ENCODE data around the gene HELZ. TPM values are rescaled to one million over a fixed set of nuclear protein-coding genes. Genes with fewer than 3 reads are reported as not detected.
A peak's percentile ranks its signal among the peaks of the same experiment; 100 is the strongest.

Gene HELZ
- total and polyA plus RNA-seq, 2 donors (not counting 1 experiment from before 2014, with no cell fraction given) = 18.9 to 28.1 TPM

DNA sequence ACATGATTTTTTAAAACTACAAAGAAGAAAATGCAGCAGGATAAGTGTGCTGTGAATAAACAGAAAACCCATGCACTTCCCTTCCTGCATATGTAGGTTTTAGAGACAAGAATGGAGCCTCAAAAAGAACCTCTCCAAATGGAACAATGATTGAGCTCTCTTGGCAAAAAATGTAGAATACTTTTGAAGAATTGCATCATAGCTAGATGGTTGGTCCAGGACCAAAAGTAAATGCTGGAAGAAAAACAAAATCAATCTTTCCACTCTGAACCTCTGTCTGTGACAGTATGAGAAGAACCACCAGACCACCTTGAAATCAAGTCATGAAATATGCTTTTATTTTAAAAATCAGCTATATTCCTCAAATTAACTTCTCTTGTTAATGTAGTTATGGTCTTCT is 17.5 kb downstream of the HELZ start:
- H3K9ac ChIP-seq (ENCODE audit: insufficient read depth, low read length) = no peak overlapping the region
- H3K9me3 ChIP-seq (ENCODE audit: control insufficient read depth, insufficient read depth, low read depth, low read length) = no peaks in the 10 kb centered on the region

DNA sequence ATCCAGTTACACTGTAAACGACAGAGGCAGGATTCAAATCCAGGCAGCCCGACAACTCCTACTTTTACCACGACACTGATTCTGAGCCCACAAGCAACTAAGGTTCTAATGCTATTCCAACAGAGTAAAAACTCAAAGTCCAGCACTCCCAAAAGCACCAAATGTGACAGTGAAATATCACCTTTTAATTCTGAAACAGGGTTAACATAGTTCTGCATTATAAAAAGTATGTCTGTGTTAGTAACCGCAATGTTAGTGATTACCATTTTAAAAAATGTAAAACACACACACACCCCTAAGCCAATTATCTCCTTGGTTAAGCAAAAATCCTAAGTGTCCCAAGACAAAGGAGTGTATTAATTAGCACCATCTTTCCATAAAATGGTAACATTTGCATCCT is 19.7 kb downstream of the HELZ start:
- no peaks in the 10 kb centered on the region for H4K20me1 ChIP-seq (ENCODE audit: control insufficient read depth, extremely low read depth, insufficient read depth, low read length)
- no peak overlapping the region for H3K4me2 ChIP-seq (ENCODE audit: extremely low read depth, insufficient read depth, low read length)
- H3K9ac ChIP-seq (ENCODE audit: insufficient read depth, low read length) = no peak overlapping the region
- peaks cover 23% of the 10 kb centered on the region for H3K79me2 ChIP-seq (ENCODE audit: control insufficient read depth, insufficient read depth, low read length)
- H3K27ac ChIP-seq (ENCODE audit: insufficient read depth, low read length) = no peak overlapping the region
- H3K36me3 ChIP-seq (ENCODE audit: control insufficient read depth, insufficient read depth, low read length) = no peaks in the 10 kb centered on the region
- DNase-seq (ENCODE audit: low read depth in 2 of 2) = no peak
- H2AFZ ChIP-seq (ENCODE audit: low read length) = no peak overlapping the region
- no peaks in the 10 kb centered on the region for H3K9me3 ChIP-seq (ENCODE audit: control insufficient read depth, insufficient read depth, low read depth, low read length)
- H3K4me3 ChIP-seq (replicated peaks in 1 of 4; ENCODE audit: control extremely low read depth in 1 of 4, insufficient read depth in 1 of 4, low read depth in 3 of 4, low read length in 4 of 4) = no peak overlapping the region
- TF ChIP-seq CTCF (conservative IDR thresholded peaks at IDR 0.05 in 1 of 2, IDR thresholded peaks at IDR 0.05 in 1 of 2; ENCODE audit: low read depth in 1 of 2, low read length in 2 of 2) (no peak), EZH2 (IDR thresholded peaks at IDR 0.05; ENCODE audit: low read length, missing control alignments) (no peak)
- no peaks in the 10 kb centered on the region for H3K27me3 ChIP-seq (ENCODE audit: control insufficient read depth, insufficient read depth, low read length)
- H3K4me1 ChIP-seq (ENCODE audit: control insufficient read depth, extremely low read depth, insufficient read depth, low read length) = peaks cover 2% of the 10 kb centered on the region

More for the DNA sequence above, 17.5 kb downstream of the HELZ start:
- TF ChIP-seq EZH2 (IDR thresholded peaks at IDR 0.05; ENCODE audit: low read length, missing control alignments) = no peak
- no peak for TF ChIP-seq CTCF (conservative IDR thresholded peaks at IDR 0.05 in 1 of 2, IDR thresholded peaks at IDR 0.05 in 1 of 2; ENCODE audit: low read depth in 1 of 2, low read length in 2 of 2)
- Histone ChIP-seq H3K4me2 (ENCODE audit: extremely low read depth, insufficient read depth, low read length) (no peak overlapping the region), H3K79me2 (ENCODE audit: control insufficient read depth, insufficient read depth, low read length) (peaks cover 21% of the 10 kb centered on the region), H3K36me3 (ENCODE audit: control insufficient read depth, insufficient read depth, low read length) (no peaks in the 10 kb centered on the region), H2AFZ (ENCODE audit: low read length) (no peak overlapping the region), H3K27ac (ENCODE audit: insufficient read depth, low read length) (no peak overlapping the region), H3K27me3 (ENCODE audit: control insufficient read depth, insufficient read depth, low read length) (no peaks in the 10 kb centered on the region), H3K4me3 (replicated peaks in 1 of 4; ENCODE audit: control extremely low read depth in 1 of 4, insufficient read depth in 1 of 4, low read depth in 3 of 4, low read length in 4 of 4) (no peak overlapping the region), H3K4me1 (ENCODE audit: control insufficient read depth, extremely low read depth, insufficient read depth, low read length) (peaks cover 2% of the 10 kb centered on the region), H4K20me1 (ENCODE audit: control insufficient read depth, extremely low read depth, insufficient read depth, low read length) (no peaks in the 10 kb centered on the region)
- peak; percentile 46 to 50 for DNase-seq (ENCODE audit: low read depth in 2 of 2)

DNA sequence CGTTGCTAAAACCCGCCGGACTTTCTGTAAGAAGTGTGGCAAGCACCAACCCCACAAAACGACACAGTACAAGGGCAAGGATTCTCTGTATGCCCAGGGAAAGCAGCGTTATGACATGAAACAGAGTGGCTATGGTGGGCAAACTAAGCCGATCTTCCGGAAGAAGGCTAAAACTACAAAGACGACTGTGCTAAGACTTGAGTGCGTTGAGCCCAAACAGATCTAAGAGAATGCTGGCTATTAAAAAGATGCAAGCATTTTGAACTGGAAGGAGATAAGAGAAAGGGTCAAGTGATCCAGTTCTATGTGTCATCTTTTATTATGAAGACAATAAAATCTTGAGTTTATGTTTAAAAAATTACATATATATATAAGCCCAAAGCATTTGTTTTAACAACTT is 20.3 kb downstream of the HELZ start:
- H3K9ac ChIP-seq (ENCODE audit: insufficient read depth, low read length) = no peak overlapping the region
- peaks cover 2% of the 10 kb centered on the region for H3K4me1 ChIP-seq (ENCODE audit: control insufficient read depth, extremely low read depth, insufficient read depth, low read length)
- no peaks in the 10 kb centered on the region for H4K20me1 ChIP-seq (ENCODE audit: control insufficient read depth, extremely low read depth, insufficient read depth, low read length)
- peaks cover 28% of the 10 kb centered on the region for H3K79me2 ChIP-seq (ENCODE audit: control insufficient read depth, insufficient read depth, low read length)
- no peaks in the 10 kb centered on the region for H3K36me3 ChIP-seq (ENCODE audit: control insufficient read depth, insufficient read depth, low read length)
- H3K4me3 ChIP-seq (replicated peaks in 1 of 4; ENCODE audit: control extremely low read depth in 1 of 4, insufficient read depth in 1 of 4, low read depth in 3 of 4, low read length in 4 of 4) = no peak overlapping the region
- TF ChIP-seq CTCF (conservative IDR thresholded peaks at IDR 0.05 in 1 of 2, IDR thresholded peaks at IDR 0.05 in 1 of 2; ENCODE audit: low read depth in 1 of 2, low read length in 2 of 2) (no peak), EZH2 (IDR thresholded peaks at IDR 0.05; ENCODE audit: low read length, missing control alignments) (no peak)
- no peak overlapping the region for H2AFZ ChIP-seq (ENCODE audit: low read length)
- no peaks in the 10 kb centered on the region for H3K9me3 ChIP-seq (ENCODE audit: control insufficient read depth, insufficient read depth, low read depth, low read length)
- no peak overlapping the region for H3K27ac ChIP-seq (ENCODE audit: insufficient read depth, low read length)
- DNase-seq (ENCODE audit: low read depth in 2 of 2) = no peak
- no peak overlapping the region for H3K4me2 ChIP-seq (ENCODE audit: extremely low read depth, insufficient read depth, low read length)
- H3K27me3 ChIP-seq (ENCODE audit: control insufficient read depth, insufficient read depth, low read length) = no peaks in the 10 kb centered on the region

All from fibroblast of lung (primary cell).